Measurements from ENCODE around the gene UCKL1.

The UCKL1 gene

DNA sequence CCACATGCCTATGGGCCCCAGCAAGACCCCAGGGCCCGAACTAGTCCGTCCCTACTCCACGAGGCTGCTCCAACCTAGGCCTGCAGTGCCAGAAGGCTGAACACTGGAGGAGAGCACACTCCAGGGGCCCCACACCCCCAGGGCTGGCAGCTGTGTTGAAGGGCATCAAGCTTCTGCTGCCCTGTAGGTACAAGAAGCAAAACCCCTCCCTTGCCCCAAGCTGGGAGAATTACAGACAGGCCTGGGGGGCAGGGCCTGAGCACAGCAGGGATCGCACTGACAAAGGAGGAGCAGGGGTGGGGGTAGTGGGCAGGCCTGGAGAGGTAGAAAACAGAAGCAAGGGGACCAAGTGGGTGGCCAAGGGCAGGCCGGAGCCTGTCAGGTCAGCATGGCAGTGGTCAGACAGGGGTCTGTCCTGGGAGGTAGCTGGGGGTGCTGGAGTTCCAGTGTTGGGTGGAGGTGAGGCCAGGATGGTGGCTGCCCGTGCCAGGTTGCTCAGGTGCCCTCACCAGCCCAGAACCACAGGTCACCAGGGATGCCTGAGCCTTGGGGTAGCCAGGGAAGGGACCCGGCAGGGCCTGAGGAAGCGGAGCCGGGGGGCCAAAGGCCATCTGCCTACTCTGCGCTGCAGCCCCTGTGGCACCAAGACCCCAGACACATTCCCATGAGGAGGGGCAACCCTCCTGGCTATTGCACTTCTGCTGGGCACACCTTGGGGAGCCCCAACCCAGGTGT is 2.9 kb upstream of the UCKL1 start:
- no peak for DNase-seq (ENCODE audit: low read depth, low spot score)

- no peak for DNase-seq (ENCODE audit: low read depth, low spot score)
Measured at GRCh38 chr20:63958471-63958870, 2.3 kb upstream of the UCKL1 start.

DNA sequence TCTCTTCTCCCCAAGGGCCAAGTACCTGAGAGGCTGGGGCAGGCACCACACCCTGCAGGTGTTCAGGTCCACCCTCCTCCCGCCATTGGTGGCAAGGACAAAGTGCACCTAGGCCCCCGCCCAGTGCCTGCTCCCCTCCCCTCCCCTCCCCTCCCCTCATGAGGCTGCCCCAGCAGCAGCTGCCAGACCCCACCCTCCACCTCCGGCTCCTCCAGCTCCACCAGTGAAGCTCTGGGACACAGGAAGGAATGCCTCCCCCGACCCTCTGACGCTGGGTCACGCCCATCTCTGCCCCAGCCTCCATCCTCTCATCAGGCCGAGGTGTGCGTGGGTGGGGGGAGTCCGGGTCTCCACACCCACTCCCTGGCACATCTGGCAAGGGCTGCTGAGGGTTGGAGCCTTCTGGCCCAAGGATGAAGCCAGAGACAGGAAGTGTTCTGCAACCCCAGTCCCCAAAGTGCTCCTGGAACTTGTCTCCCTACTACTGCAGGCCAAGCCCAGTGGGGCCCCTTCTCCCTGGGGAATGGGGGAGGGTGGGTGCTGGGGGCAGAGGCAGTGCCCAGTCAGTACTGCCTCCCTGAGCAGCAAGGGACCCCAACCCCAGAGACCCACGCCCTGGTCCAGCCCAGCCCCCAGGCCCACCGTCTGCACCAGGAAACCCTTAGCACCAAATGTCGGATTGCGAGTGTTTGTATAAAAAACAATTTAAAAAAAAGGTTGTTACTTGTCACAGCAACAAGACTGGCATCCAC is 1.6 kb upstream of the UCKL1 start:
- DNase-seq (ENCODE audit: low read depth, low spot score), result no peak

- DNase-seq (ENCODE audit: low read depth, low spot score), result no peak
Measured at GRCh38 chr20:63957004-63957689, 931 bp upstream of the UCKL1 start.

- DNase-seq (ENCODE audit: low read depth, low spot score), result no peak
Measured at GRCh38 chr20:63956664-63957003, 418 bp upstream of the UCKL1 start.

- DNase-seq (ENCODE audit: low read depth, low spot score), result no peak
Measured at GRCh38 chr20:63955281-63955826, 862 bp downstream of the UCKL1 start.

DNA sequence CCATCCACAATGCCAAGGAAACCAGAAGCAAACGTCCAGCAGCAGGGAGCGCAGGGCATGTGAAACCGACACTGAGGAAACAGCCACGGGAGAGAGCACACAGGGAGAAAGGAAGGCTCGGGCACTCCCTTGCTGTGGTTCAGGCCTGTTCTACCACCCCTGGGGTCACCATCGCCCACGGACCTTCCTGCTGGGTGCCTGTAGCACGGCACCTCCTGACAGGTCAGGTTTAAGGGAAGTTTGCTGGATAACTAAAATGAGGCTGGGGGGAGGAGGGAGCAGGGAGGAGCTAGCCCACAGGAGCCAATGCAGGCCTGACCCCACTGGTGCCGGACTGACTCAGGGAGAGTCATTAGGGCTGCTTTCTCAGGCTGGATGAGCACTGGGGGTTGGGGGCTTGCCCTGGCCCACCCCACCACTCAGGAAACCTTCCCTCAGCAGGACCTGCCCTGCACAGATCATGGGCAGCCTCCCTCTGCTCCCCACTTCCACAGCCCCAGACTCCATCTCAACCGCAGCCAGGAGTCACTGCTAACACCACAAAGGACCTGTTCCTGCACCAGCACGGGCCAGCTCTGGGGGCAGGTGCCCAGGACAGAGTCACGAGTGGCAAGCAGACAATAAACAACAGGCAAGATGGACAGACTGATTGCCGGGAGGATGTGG is 2.3 kb downstream of the UCKL1 start:
- DNase-seq (ENCODE audit: low read depth, low spot score), result no peak

DNA sequence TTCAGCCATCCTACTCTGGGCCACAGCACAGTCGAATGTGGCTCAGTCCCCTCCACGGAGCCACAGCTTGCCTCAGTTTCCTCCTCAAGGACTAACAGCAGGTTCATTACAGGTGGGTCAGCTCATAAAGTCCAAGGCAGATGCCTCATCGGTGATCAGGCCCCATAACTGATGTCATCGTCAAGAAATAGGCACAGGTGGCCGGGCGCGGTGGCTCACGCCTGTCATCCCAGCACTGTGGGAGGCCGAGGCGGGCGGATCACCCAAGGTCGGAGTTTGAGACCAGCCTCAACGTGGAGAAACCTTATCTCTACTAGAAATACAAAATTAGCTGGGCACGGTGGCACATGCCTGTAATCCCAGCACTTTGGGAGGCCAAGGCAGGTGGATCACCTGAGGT is 3.4 kb downstream of the UCKL1 start:
- no peak for DNase-seq (ENCODE audit: low read depth, low spot score)

DNA sequence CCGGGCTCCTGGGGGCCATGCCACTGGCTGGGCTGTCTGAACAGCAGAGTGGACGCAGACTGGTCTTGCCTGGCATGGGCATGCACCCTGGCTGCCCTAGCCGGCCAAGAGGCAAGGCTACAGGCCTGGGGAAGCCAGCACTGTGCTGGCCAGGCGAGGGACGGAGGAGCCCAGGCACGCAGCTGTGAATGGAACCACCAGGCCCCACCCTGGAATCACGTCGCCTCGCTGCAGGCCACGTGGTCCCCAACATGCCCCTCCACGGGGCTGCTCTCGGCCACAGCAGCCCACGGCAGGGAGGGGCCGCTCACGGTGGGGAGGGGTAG is 4.0 kb downstream of the UCKL1 start:
- DNase-seq (ENCODE audit: low read depth, low spot score), result no peak

DNA sequence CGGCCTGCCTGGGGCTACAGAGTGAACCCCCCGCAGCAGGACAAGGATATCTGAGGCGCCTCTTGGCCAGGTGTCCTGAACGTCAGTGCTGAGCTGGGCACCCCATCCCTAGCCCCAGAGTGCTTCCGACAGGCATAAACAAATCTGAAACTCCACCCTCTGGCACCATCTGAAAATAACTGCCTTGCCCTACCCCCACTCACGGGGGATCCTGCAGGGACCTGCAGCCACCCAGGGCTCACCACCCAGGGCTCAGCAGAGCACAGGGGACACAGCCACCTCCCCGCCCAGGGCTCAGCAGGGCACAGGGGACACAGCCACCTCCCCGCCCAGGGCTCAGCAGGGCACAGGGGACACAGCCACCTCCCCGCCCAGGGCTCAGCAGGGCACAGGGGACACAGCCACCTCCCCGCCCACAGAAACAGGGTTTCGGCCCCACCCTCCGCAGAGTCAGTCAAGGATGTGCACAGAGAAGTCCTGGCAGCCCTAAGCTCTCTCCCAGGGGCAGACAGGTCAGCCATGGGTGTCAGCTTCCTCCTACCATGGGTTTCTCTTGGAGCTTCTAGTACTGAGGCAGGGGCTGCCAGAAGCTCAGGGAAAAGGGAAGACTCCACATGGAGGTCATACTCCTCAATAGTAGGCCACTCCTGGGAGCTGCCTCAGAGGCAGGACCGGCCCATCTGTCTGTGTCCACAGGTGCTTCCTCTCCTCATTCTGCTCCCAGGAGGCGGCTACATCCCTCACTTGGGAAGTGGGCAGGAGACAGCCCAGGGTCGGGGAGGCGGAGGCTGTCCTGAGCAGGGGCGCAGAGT is 4.6 kb downstream of the UCKL1 start:
- DNase-seq (ENCODE audit: low read depth, low spot score), result no peak

DNA sequence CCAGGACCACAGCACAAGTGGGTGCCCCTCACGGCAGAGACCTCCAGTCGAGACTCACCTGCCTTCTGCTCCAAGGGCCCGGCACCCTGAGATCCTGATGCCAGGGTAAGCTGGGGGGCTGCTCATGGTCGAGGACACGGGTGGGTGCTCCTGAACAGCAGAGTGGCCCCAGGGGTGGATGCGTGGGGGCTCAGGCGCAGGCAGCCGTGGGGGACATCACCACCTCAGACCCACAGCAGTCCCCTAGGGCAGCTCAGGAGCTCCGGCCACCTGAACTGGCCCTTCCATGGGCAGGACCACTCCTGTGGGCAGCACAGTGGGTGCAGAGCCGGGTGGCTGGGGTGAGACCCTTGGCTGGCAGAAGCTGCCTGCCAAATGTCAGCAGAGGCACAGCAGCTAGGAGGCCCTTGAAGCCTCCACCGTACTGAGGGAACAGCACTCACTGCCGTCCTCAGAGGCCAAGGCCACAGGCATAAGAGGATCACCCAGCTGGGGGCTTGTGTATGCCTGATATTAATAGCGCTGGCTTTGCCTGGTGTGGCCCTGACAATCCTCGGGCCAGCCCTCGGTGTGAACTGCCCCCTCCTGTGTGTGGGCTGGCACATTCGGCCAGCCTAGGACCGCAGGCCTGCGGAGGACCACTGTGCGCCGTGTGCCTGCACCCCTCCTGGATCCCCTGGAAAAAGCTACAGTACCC is 5.4 kb downstream of the UCKL1 start:
- DNase-seq (ENCODE audit: low read depth, low spot score), result no peak

- no peak for DNase-seq (ENCODE audit: low read depth, low spot score)
Measured at GRCh38 chr20:63947638-63948456, 8.4 kb downstream of the UCKL1 start.

DNA sequence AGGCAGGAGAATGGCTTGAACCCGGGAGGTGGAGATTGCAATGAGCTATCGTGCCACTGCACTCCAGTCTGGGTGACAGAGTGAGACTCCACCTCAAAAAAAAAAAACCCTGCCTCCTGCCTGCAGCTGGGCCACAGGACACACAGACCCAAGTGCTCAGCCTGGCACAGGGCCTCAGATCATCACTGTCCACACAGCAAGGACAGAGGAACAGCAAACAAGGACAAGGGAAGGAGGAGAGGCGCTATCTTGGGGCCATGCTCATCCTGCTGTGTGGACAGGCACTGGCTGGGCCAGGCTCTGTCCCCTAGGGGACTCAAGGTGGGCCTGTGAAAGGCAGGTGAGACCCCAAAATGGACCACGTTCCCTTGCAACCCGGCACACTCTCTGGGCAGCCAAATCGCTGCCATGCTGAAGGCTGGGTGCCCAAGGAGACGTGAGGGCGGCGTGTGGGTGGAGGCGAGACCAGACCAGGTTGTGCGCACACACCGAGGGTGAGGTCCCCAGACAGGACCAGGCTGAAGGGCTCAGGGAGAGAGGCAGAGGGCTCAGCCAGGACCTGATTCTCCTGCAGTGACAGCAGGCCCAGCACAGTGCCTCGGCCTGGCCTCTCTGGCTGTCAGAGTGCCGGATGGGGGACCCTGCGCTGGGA is 9.1 kb downstream of the UCKL1 start:
- DNase-seq (ENCODE audit: low read depth, low spot score), result no peak

- DNase-seq (ENCODE audit: low read depth, low spot score), result no peak
Measured at GRCh38 chr20:63945921-63946920, 10.0 kb downstream of the UCKL1 start.

DNA sequence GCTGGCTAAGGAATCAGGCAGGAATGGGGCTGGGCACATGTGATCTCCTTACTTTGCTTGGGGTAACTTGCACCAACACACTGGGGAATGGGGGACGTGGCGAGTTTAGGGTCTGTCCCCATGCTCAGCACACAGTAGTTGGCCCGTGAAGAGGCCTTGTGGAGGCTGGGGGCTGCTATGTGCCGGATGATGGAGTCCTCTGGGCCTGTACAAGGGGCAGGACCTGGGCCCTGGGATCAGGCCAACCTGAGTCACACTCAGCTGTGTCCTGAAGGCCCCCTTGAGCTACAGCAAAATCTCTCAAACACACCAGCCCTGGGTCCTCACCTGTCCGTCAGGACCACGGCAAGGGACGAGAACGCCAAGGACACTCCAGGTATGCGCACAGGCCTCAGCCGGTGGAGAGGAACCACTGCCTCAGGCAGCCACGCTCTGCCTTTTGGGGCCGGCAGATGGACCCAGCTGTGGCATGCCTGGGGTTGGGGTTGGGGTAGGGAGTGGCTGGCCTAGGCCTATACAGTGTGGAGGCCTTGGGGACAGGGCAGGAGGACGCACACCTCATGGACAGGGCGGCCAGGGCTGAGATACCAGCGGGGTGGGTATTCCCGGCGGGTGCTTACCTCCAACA is 11.1 kb downstream of the UCKL1 start:
- DNase-seq (ENCODE audit: low read depth, low spot score), result no peak

GRCh38 chr20:63944078-63944941 is 11.9 kb downstream of the UCKL1 start:
- no peak for DNase-seq (ENCODE audit: low read depth, low spot score)

GRCh38 chr20:63943808-63944077 is 12.5 kb downstream of the UCKL1 start:
- DNase-seq (ENCODE audit: low read depth, low spot score), result no peak
